KMS-11 (cell line): ENCODE data around the gene ADAMTSL5.

ENCODE experiments used
- H2AFZ ChIP-seq: fragments of 200-600 bp; sonication (generic); 2 replicates; pipeline ENCODE4 v1.6.1; 2016; ENCODE audit warnings: antibody characterized with exemption, mixed run types, low read depth
- H3K27ac ChIP-seq: fragments of 200-600 bp; sonication (generic); 2 replicates; pipeline ENCODE4 v1.6.1; 2016; ENCODE audit warnings: mild to moderate bottlenecking, mixed run types
- H3K27me3 ChIP-seq: fragments of 200-600 bp; sonication (generic); 2 replicates; pipeline ENCODE4 v1.6.1; 2017; ENCODE audit warnings: mild to moderate bottlenecking, low read depth, mixed run types, moderate library complexity; ENCODE audit not compliant: insufficient read depth
- H3K36me3 ChIP-seq: fragments of 200-600 bp; sonication (generic); 2 replicates; pipeline ENCODE4 v1.6.1; 2017; ENCODE audit warnings: mild to moderate bottlenecking, mixed run types; ENCODE audit not compliant: insufficient read depth
- H3K4me1 ChIP-seq: fragments of 200-600 bp; sonication (generic); 2 replicates; pipeline ENCODE4 v1.6.1; 2016; ENCODE audit warnings: mild to moderate bottlenecking, low read depth, mixed run types; ENCODE audit not compliant: poor library complexity, severe bottlenecking
- H3K4me2 ChIP-seq: fragments of 200-600 bp; sonication (generic); 2 replicates; pipeline ENCODE4 v1.7.0; 2016; ENCODE audit warnings: mild to moderate bottlenecking, mixed run types
- H3K4me3 ChIP-seq: fragments of 200-600 bp; sonication (generic); IDR thresholded peaks from 2 replicates; pipeline ENCODE4 v1.6.1; 2017; ENCODE audit warnings: low read depth, low read length, mixed read lengths; ENCODE audit not compliant: insufficient read depth
- H3K79me2 ChIP-seq: fragments of 200-600 bp; sonication (generic); 2 replicates; pipeline ENCODE4 v1.6.1; 2016; ENCODE audit warnings: low read depth, mixed run types; ENCODE audit not compliant: insufficient read depth
- H3K9ac ChIP-seq: fragments of 200-600 bp; sonication (generic); 2 replicates; pipeline ENCODE4 v1.6.1; 2016; ENCODE audit warnings: mild to moderate bottlenecking, mixed run types
- H4K20me1 ChIP-seq: fragments of 200-600 bp; sonication (generic); 2 replicates; pipeline ENCODE4 v1.6.1; 2016; ENCODE audit warnings: mild to moderate bottlenecking, mixed run types; ENCODE audit not compliant: insufficient read depth
- CTCF ChIP-seq: fragments of 200-600 bp; sonication (generic); conservative IDR thresholded peaks from 2 replicates; pipeline ENCODE4 v1.6.1; 2017; ENCODE audit warnings: low read depth, mild to moderate bottlenecking, antibody characterized with exemption, low read length, moderate library complexity, mixed read lengths

Gene ADAMTSL5

DNA sequence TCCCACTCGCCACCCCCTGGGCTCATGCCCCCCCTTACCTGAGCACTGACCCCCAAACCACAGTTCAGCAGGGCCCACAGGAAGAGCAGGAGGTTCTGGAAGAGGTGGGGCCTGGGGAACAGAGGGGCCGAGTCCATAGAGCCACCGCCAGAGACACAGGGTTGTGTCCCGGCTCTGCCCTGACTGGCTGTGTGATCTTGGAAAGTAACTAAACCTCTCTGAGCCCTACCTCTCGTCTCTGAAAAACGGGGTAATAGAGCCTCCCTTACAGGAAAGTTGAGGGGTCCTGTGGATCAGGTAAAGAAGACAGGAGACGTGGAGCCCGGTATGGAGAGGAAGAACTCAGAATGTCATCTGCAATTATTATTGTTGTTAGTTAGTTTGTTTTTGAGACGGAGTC, 2.0 kb downstream of the ADAMTSL5 start:
- Histone ChIP-seq H3K4me1 (peaks cover 6% of the 10 kb centered on the region), H2AFZ (no peak overlapping the region), H3K9ac (no peak overlapping the region), H3K79me2 (no peaks in the 10 kb centered on the region), H3K27me3 (peaks cover 50% of the 10 kb centered on the region), H4K20me1 (no peaks in the 10 kb centered on the region), H3K36me3 (no peaks in the 10 kb centered on the region), H3K27ac (no peak overlapping the region), H3K4me2 (no peak overlapping the region), H3K4me3 (no peak overlapping the region)
- no peak for TF ChIP-seq CTCF

GRCh38 chr19:1510442-1510806, 2.4 kb downstream of the ADAMTSL5 start:
- H3K79me2 ChIP-seq: no peaks in the 10 kb centered on the region
- H3K4me2 ChIP-seq: no peak overlapping the region
- peaks cover 53% of the 10 kb centered on the region for H3K27me3 ChIP-seq
- no peak overlapping the region for H3K4me3 ChIP-seq
- TF ChIP-seq CTCF: no peak
- H3K9ac ChIP-seq: no peak overlapping the region
- peaks cover 6% of the 10 kb centered on the region for H3K4me1 ChIP-seq
- H3K27ac ChIP-seq: no peak overlapping the region
- no peaks in the 10 kb centered on the region for H3K36me3 ChIP-seq
- no peaks in the 10 kb centered on the region for H4K20me1 ChIP-seq
- H2AFZ ChIP-seq: no peak overlapping the region

- H3K79me2 ChIP-seq: no peaks in the 10 kb centered on the region
- H4K20me1 ChIP-seq: no peaks in the 10 kb centered on the region
- no peak overlapping the region for H2AFZ ChIP-seq
- H3K4me3 ChIP-seq: no peak overlapping the region
- no peaks in the 10 kb centered on the region for H3K36me3 ChIP-seq
- peaks cover 56% of the 10 kb centered on the region for H3K27me3 ChIP-seq
- no peak overlapping the region for H3K9ac ChIP-seq
- H3K27ac ChIP-seq: no peak overlapping the region
- TF ChIP-seq CTCF: no peak
- H3K4me2 ChIP-seq: no peak overlapping the region
- peaks cover 6% of the 10 kb centered on the region for H3K4me1 ChIP-seq
Measured at GRCh38 chr19:1509602-1510441, 3.0 kb downstream of the ADAMTSL5 start.

DNA sequence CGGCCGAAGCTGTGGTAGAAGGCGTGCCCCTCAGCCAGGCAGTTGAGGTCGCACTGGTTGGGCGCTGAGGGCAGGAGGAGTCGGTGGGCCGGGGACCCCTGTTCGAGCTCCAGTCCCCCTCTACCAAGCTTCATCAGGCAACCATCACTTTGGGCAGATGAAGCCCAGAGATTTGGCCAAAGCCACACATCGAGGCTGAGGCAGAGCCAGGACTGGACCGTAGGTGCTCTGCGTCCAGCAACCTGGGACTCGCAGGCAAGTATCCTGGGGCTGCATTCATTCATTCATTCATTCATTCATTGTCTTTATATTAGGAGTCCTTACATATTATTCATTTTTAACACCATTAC, 4.3 kb downstream of the ADAMTSL5 start:
- peaks cover 68% of the 10 kb centered on the region for H3K27me3 ChIP-seq
- no peak for TF ChIP-seq CTCF
- H3K36me3 ChIP-seq: no peaks in the 10 kb centered on the region
- H3K9ac ChIP-seq: no peak overlapping the region
- no peak overlapping the region; the same call in 1 of the 2 replicates for H2AFZ ChIP-seq
- H3K79me2 ChIP-seq: no peaks in the 10 kb centered on the region
- no peak overlapping the region for H3K4me2 ChIP-seq
- H3K27ac ChIP-seq: no peak overlapping the region
- no peak overlapping the region for H3K4me3 ChIP-seq
- H4K20me1 ChIP-seq: no peaks in the 10 kb centered on the region
- peaks cover 6% of the 10 kb centered on the region for H3K4me1 ChIP-seq
